ENCODE results near the gene NR3C2. TPM values are rescaled to one million over a fixed set of nuclear protein-coding genes. Genes with fewer than 3 reads are reported as not detected.

The NR3C2 gene
- total and polyA plus RNA-seq, 2 experiments from 2014 or later, result 1.2 to 3.0 TPM

GRCh38 chr4:148108766-148109165, 333.4 kb downstream of the NR3C2 start:
- Mint-ChIP-seq H3K27me3 (ENCODE audit: insufficient read depth, low read depth, poor library complexity) (peaks cover 4% of the 10 kb centered on the region), H3K36me3 (ENCODE audit: low read depth) (no peaks in the 10 kb centered on the region; the same call in 1 of the 3 replicates)
- DNase-seq (ENCODE audit: low spot score), result no peak

More at GRCh38 chr4:148108766-148109165, 333.4 kb downstream of the NR3C2 start:
- H3K4me1 ChIP-seq (ENCODE audit: insufficient read depth), result peaks cover 14% of the 10 kb centered on the region
- H3K27me3 ChIP-seq (ENCODE audit: insufficient read depth), result no peaks in the 10 kb centered on the region
- H3K27ac Mint-ChIP-seq, result no peak overlapping the region
- H3K36me3 ChIP-seq (ENCODE audit: insufficient read depth), result no peaks in the 10 kb centered on the region
- H3K4me1 Mint-ChIP-seq, result peaks cover 15% of the 10 kb centered on the region
- H2AFZ ChIP-seq, result no peak overlapping the region
- H3F3A ChIP-seq (replicated peaks; ENCODE audit: low read depth), result no peaks in the 10 kb centered on the region
- H3K4me3 Mint-ChIP-seq, result no peak overlapping the region
- ATAC-seq, result no peak
- peaks cover 6% of the 10 kb centered on the region for H3K9me3 Mint-ChIP-seq
- TF ChIP-seq, protein P1, sequence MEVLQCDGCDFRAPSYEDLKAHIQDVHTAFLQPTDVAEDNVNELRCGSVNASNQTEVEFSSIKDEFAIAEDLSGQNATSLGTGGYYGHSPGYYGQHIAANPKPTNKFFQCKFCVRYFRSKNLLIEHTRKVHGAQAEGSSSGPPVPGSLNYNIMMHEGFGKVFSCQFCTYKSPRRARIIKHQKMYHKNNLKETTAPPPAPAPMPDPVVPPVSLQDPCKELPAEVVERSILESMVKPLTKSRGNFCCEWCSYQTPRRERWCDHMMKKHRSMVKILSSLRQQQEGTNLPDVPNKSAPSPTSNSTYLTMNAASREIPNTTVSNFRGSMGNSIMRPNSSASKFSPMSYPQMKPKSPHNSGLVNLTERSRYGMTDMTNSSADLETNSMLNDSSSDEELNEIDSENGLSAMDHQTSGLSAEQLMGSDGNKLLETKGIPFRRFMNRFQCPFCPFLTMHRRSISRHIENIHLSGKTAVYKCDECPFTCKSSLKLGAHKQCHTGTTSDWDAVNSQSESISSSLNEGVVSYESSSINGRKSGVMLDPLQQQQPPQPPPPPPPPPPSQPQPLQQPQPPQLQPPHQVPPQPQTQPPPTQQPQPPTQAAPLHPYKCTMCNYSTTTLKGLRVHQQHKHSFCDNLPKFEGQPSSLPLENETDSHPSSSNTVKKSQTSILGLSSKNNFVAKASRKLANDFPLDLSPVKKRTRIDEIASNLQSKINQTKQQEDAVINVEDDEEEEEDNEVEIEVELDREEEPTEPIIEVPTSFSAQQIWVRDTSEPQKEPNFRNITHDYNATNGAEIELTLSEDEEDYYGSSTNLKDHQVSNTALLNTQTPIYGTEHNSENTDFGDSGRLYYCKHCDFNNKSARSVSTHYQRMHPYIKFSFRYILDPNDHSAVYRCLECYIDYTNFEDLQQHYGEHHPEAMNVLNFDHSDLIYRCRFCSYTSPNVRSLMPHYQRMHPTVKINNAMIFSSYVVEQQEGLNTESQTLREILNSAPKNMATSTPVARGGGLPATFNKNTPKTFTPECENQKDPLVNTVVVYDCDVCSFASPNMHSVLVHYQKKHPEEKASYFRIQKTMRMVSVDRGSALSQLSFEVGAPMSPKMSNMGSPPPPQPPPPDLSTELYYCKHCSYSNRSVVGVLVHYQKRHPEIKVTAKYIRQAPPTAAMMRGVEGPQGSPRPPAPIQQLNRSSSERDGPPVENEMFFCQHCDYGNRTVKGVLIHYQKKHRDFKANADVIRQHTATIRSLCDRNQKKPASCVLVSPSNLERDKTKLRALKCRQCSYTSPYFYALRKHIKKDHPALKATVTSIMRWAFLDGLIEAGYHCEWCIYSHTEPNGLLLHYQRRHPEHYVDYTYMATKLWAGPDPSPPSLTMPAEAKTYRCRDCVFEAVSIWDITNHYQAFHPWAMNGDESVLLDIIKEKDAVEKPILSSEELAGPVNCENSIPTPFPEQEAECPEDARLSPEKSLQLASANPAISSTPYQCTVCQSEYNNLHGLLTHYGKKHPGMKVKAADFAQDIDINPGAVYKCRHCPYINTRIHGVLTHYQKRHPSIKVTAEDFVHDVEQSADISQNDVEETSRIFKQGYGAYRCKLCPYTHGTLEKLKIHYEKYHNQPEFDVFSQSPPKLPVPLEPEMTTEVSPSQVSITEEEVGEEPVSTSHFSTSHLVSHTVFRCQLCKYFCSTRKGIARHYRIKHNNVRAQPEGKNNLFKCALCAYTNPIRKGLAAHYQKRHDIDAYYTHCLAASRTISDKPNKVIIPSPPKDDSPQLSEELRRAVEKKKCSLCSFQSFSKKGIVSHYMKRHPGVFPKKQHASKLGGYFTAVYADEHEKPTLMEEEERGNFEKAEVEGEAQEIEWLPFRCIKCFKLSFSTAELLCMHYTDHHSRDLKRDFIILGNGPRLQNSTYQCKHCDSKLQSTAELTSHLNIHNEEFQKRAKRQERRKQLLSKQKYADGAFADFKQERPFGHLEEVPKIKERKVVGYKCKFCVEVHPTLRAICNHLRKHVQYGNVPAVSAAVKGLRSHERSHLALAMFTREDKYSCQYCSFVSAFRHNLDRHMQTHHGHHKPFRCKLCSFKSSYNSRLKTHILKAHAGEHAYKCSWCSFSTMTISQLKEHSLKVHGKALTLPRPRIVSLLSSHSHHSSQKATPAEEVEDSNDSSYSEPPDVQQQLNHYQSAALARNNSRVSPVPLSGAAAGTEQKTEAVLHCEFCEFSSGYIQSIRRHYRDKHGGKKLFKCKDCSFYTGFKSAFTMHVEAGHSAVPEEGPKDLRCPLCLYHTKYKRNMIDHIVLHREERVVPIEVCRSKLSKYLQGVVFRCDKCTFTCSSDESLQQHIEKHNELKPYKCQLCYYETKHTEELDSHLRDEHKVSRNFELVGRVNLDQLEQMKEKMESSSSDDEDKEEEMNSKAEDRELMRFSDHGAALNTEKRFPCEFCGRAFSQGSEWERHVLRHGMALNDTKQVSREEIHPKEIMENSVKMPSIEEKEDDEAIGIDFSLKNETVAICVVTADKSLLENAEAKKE (CRISPR knock-in tag; IDR thresholded peaks at IDR 0.05), result no peak
- TF ChIP-seq, protein P2, sequence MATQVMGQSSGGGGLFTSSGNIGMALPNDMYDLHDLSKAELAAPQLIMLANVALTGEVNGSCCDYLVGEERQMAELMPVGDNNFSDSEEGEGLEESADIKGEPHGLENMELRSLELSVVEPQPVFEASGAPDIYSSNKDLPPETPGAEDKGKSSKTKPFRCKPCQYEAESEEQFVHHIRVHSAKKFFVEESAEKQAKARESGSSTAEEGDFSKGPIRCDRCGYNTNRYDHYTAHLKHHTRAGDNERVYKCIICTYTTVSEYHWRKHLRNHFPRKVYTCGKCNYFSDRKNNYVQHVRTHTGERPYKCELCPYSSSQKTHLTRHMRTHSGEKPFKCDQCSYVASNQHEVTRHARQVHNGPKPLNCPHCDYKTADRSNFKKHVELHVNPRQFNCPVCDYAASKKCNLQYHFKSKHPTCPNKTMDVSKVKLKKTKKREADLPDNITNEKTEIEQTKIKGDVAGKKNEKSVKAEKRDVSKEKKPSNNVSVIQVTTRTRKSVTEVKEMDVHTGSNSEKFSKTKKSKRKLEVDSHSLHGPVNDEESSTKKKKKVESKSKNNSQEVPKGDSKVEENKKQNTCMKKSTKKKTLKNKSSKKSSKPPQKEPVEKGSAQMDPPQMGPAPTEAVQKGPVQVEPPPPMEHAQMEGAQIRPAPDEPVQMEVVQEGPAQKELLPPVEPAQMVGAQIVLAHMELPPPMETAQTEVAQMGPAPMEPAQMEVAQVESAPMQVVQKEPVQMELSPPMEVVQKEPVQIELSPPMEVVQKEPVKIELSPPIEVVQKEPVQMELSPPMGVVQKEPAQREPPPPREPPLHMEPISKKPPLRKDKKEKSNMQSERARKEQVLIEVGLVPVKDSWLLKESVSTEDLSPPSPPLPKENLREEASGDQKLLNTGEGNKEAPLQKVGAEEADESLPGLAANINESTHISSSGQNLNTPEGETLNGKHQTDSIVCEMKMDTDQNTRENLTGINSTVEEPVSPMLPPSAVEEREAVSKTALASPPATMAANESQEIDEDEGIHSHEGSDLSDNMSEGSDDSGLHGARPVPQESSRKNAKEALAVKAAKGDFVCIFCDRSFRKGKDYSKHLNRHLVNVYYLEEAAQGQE (IDR thresholded peaks at IDR 0.05; ENCODE audit: unreplicated experiment), result no peak
- H4K20me1 ChIP-seq (replicated peaks; ENCODE audit: insufficient read depth), result no peaks in the 10 kb centered on the region
- H3K4me2 ChIP-seq, result no peak overlapping the region
- no peaks in the 10 kb centered on the region for H3K79me2 ChIP-seq (replicated peaks; ENCODE audit: insufficient read depth)
- H3K9me2 ChIP-seq (ENCODE audit: insufficient read depth), result peaks cover 9% of the 10 kb centered on the region; the same call in 1 of the 2 replicates
- H3K27ac ChIP-seq (ENCODE audit: low read depth), result no peak overlapping the region
- H3K4me3 ChIP-seq, result no peak overlapping the region
